K562 (cell line): ENCODE measurements around the gene BLM. TPM values are rescaled to one million over a fixed set of nuclear protein-coding genes. Genes with fewer than 3 reads are reported as not detected.
A peak's percentile ranks its signal among the peaks of the same experiment; 100 is the strongest.

Source experiments
- BCL6 ChIP-seq: fragments of 250-450 bp; sonication (Bioruptor Pico); IDR thresholded peaks from 2 replicates; pipeline ENCODE4 v1.4.0; 2020
- BRD9 ChIP-seq: fragments of 450-650 bp; IDR thresholded peaks from 2 replicates; pipeline ENCODE4 v1.6.1; 2018; ENCODE audit warnings: low read depth; ENCODE audit not compliant: partially characterized antibody
- CHD2 ChIP-seq: IDR thresholded peaks from 2 replicates; pipeline ENCODE4 v1.6.1; 2011; ENCODE audit warnings: low read depth, low read length
- CHD4 ChIP-seq: fragments of 200-600 bp; sonication (generic); IDR thresholded peaks from 3 replicates; pipeline ENCODE4 v1.6.1; 2012; ENCODE audit warnings: low read depth, mild to moderate bottlenecking, mixed read lengths, low read length, inconsistent platforms; ENCODE audit not compliant: insufficient read depth, insufficient replicate concordance, poor library complexity, severe bottlenecking
- CSDE1 ChIP-seq, 2 experiments: fragments of 450-650 bp; IDR thresholded peaks; 2 replicates each; pipeline ENCODE4 v1.6.1; 2016; ENCODE audit warnings: mild to moderate bottlenecking in 1 of 2
- DMBX1 ChIP-seq: fragments of 250-450 bp; sonication (Bioruptor Pico); IDR thresholded peaks from 2 replicates; pipeline ENCODE4 v1.8.0; 2022; ENCODE audit warnings: inconsistent platforms, mild to moderate bottlenecking, moderate library complexity, borderline replicate concordance
- GATAD2A ChIP-seq: fragments of 450-650 bp; IDR thresholded peaks from 2 replicates; pipeline ENCODE4 v1.6.1; 2017
- HMGN3 ChIP-seq: IDR thresholded peaks from 2 replicates; pipeline ENCODE4 v1.6.1; 2011; ENCODE audit warnings: borderline replicate concordance, low read depth, mild to moderate bottlenecking, mixed read lengths, low read length; ENCODE audit not compliant: insufficient read length; ENCODE audit errors: extremely low read depth
- HSF4 ChIP-seq: fragments of 250-450 bp; sonication (Bioruptor Pico); IDR thresholded peaks from 2 replicates; pipeline ENCODE4 v2.1.2; 2022; ENCODE audit warnings: mild to moderate bottlenecking, moderate library complexity, borderline replicate concordance
- ILF3 ChIP-seq: fragments of 450-650 bp; IDR thresholded peaks from 2 replicates; pipeline ENCODE4 v1.6.1; 2018; ENCODE audit warnings: antibody characterized with exemption, mild to moderate bottlenecking, moderate library complexity, borderline replicate concordance
- L3MBTL2 ChIP-seq: fragments of 450-650 bp; IDR thresholded peaks from 2 replicates; pipeline ENCODE4 v1.6.1; 2016; ENCODE audit warnings: mild to moderate bottlenecking, moderate library complexity
- NONO ChIP-seq, 2 experiments: fragments of 200-400 bp in 1 of 2; fragments of 450-650 bp in 1 of 2; formaldehyde crosslinking in 1 of 2; IDR thresholded peaks; 2 replicates each; pipeline ENCODE4 v1.6.1; 2017; ENCODE audit warnings: low read depth in 2 of 2, mild to moderate bottlenecking in 2 of 2, moderate library complexity in 2 of 2, low read length in 1 of 2
- NR1H2 ChIP-seq: sonication (generic); formaldehyde crosslinking; IDR thresholded peaks from 2 replicates; pipeline ENCODE4 v1.4.0; 2020; ENCODE audit warnings: mild to moderate bottlenecking, missing genetic modification reagents
- PHF8 ChIP-seq: fragments of 200-600 bp; sonication (generic); IDR thresholded peaks from 2 replicates; pipeline ENCODE4 v1.6.1; 2012; ENCODE audit warnings: mixed run types, mild to moderate bottlenecking, inconsistent platforms, low read length, moderate library complexity, borderline replicate concordance
- SRF ChIP-seq, 2 experiments: fragments of 250-450, 450-650 bp in 1 of 2; sonication (Bioruptor Pico) in 1 of 2; sonication (generic) in 1 of 2; formaldehyde crosslinking; IDR thresholded peaks; 2 replicates each; pipeline versions ENCODE4 v1.5.0 to v1.5.1; 2020 to 2022; ENCODE audit warnings: mild to moderate bottlenecking in 1 of 2, missing genetic modification reagents in 1 of 2
- XRCC3 ChIP-seq: fragments of 450-650 bp; IDR thresholded peaks from 2 replicates; pipeline ENCODE4 v1.6.1; 2017; ENCODE audit warnings: mild to moderate bottlenecking, moderate library complexity
- ZNF551 ChIP-seq: fragments of 250-450 bp; sonication (Bioruptor Pico); IDR thresholded peaks from 2 replicates; pipeline ENCODE4 v1.5.0; 2021; ENCODE audit warnings: mild to moderate bottlenecking, moderate library complexity
- ZNF695 ChIP-seq: fragments of 450-650 bp; formaldehyde crosslinking; IDR thresholded peaks from 2 replicates; pipeline ENCODE4 v1.4.0; 2020; ENCODE audit warnings: mild to moderate bottlenecking, moderate library complexity
- ZNF75A ChIP-seq: fragments of 450-650 bp; formaldehyde crosslinking; IDR thresholded peaks from 2 replicates; pipeline ENCODE4 v1.4.0; 2020; ENCODE audit warnings: mild to moderate bottlenecking
- polyA plus RNA-seq, 8 experiments: library from polyadenylated mRNA; depleted of rRNA in 4 of 8; stranded (reverse) in 5 of 8; unstranded in 3 of 8; fragments of >200 nt; fragmentation: Nextera tagmentation in 2 of 8; fragmentation: Illumina TruSeq in 1 of 8; extraction: Ambion mirVana in 2 of 8; extraction: Trizol in 1 of 8; gene quantifications; 2 replicates each; pipeline versions ENCODE4 v1.2.1 to v1.2.3, GENCODE V29; 2011 to 2014; ENCODE audit warnings: inconsistent platforms in 1 of 8, missing spikeins in 1 of 8
- total RNA-seq, 7 experiments: library from RNA; depleted of rRNA in 6 of 7; stranded (reverse); fragments of >200 nt in 6 of 7; fragmentation: Illumina TruSeq in 2 of 7; extraction: Trizol in 2 of 7; gene quantifications; 2 replicates each; pipeline versions ENCODE4 v1.2.1 to v1.2.3, GENCODE V29; 2011 to 2021; ENCODE audit warnings: low replicate concordance in 1 of 7
- TF ChIP-seq, protein P1 (sequence below): fragments of 450-650 bp; formaldehyde crosslinking; IDR thresholded peaks from 2 replicates; pipeline ENCODE4 v1.4.0; 2022; ENCODE audit warnings: missing genetic modification characterization
- TF ChIP-seq, protein P2 (sequence below): sonication (generic); formaldehyde crosslinking; IDR thresholded peaks from 2 replicates; pipeline ENCODE4 v1.8.1; 2023; ENCODE audit warnings: mild to moderate bottlenecking, missing genetic modification reagents
- TF ChIP-seq, protein P3 (sequence below), 3 experiments: IDR thresholded peaks in 2 of 3; conservative IDR thresholded peaks in 1 of 3; 2 replicates each; pipeline ENCODE4 v1.5.1; 2011 to 2012; ENCODE audit warnings: low read length in 3 of 3, mild to moderate bottlenecking in 3 of 3, control low read depth in 2 of 3, improper control_type of control experiment in 1 of 3, inconsistent platforms in 1 of 3, low read depth in 1 of 3, mixed read lengths in 1 of 3, moderate library complexity in 1 of 3; ENCODE audit not compliant: insufficient read depth in 2 of 3

BLM gene
- total and polyA plus RNA-seq, 9 of the 15 experiments (the other 6 are each of a cell fraction or from before 2014, with no cell fraction given) = 21.0 to 56.0 (median 43.9) TPM

DNA sequence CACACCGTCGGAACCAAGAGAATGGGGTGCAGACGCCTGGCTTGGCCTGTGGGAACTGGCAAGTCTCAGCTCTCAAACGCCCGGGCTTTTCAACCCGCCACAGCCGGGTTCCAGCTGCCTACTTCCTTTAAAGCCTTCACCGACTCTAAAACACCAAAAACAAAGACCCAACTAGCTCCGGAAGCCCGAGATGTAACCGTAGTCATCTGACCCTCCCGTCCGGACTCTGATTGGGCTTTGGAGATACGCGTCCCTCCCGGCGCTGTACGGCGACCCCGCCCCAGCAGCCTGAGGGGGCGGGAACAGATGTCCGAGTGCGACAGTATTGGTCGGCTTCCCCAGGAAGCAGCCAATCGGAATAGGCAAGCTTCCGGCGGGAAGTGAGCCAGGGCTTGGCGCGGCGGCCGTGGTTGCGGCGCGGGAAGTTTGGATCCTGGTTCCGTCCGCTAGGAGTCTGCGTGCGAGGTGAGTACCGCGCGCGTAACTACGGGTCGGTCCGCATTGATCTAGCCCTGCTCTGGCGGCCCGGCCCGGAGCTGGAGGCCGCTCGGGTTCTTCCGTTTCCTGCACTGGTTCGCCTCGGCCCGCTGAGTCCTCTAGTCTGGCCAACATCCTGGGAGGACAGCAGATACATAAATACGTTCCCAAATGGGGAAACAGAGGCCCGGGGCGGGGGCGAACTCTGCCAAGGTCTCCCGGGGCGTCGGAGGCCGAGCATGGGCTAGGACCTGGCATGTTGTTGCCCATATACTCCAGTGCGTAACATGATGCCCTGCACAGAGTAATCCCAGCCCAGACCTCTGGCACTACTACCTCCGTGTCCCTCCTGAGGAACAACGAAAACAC lies at the start of gene BLM (continued):
- TF ChIP-seq ZNF75A (CRISPR knock-in tag) = no peak
- TF ChIP-seq L3MBTL2 = peak; percentile 92
- TF ChIP-seq, protein P1, sequence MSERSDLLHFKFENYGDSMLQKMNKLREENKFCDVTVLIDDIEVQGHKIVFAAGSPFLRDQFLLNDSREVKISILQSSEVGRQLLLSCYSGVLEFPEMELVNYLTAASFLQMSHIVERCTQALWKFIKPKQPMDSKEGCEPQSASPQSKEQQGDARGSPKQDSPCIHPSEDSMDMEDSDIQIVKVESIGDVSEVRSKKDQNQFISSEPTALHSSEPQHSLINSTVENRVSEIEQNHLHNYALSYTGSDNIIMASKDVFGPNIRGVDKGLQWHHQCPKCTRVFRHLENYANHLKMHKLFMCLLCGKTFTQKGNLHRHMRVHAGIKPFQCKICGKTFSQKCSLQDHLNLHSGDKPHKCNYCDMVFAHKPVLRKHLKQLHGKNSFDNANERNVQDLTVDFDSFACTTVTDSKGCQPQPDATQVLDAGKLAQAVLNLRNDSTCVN = no peak
- no peak for TF ChIP-seq BCL6 (CRISPR knock-in tag)
- TF ChIP-seq SRF (CRISPR knock-in tag; IDR thresholded peaks at IDR 0.05) = peak in 1 of 2 experiments; percentile 67; a peak in 1 of 4 replicates
- no peak for TF ChIP-seq CHD4
- TF ChIP-seq BRD9 = peak; percentile 16
- no peak for TF ChIP-seq NONO (IDR thresholded peaks at IDR 0.05; ENCODE audit: low read depth in 2 of 2, low read length in 1 of 2)
- no peak for TF ChIP-seq NR1H2 (CRISPR knock-in tag)
- no peak for TF ChIP-seq ILF3
- peak; percentile 90 for TF ChIP-seq PHF8
- peak; percentile 58; the same call in 1 of the 2 replicates for TF ChIP-seq DMBX1 (CRISPR knock-in tag)
- TF ChIP-seq XRCC3 = no peak
- no peak for TF ChIP-seq HSF4 (CRISPR knock-in tag)
- TF ChIP-seq GATAD2A = 0 out of 2 replicates have a peak, but pooled peaks have one; percentile 44
- TF ChIP-seq, protein P2, sequence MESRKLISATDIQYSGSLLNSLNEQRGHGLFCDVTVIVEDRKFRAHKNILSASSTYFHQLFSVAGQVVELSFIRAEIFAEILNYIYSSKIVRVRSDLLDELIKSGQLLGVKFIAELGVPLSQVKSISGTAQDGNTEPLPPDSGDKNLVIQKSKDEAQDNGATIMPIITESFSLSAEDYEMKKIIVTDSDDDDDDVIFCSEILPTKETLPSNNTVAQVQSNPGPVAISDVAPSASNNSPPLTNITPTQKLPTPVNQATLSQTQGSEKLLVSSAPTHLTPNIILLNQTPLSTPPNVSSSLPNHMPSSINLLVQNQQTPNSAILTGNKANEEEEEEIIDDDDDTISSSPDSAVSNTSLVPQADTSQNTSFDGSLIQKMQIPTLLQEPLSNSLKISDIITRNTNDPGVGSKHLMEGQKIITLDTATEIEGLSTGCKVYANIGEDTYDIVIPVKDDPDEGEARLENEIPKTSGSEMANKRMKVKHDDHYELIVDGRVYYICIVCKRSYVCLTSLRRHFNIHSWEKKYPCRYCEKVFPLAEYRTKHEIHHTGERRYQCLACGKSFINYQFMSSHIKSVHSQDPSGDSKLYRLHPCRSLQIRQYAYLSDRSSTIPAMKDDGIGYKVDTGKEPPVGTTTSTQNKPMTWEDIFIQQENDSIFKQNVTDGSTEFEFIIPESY (CRISPR knock-in tag) = 0 out of 2 replicates have a peak, but pooled peaks have one; percentile 3
- no peak for TF ChIP-seq ZNF551 (CRISPR knock-in tag)
- TF ChIP-seq ZNF695 (CRISPR knock-in tag) = no peak
- TF ChIP-seq HMGN3 = peak; percentile 57
- TF ChIP-seq CSDE1 (IDR thresholded peaks at IDR 0.05) = no peak; a peak in 1 of 4 replicates
- TF ChIP-seq CHD2 = peak; percentile 51; the same call in 1 of the 2 replicates
- TF ChIP-seq, protein P3, sequence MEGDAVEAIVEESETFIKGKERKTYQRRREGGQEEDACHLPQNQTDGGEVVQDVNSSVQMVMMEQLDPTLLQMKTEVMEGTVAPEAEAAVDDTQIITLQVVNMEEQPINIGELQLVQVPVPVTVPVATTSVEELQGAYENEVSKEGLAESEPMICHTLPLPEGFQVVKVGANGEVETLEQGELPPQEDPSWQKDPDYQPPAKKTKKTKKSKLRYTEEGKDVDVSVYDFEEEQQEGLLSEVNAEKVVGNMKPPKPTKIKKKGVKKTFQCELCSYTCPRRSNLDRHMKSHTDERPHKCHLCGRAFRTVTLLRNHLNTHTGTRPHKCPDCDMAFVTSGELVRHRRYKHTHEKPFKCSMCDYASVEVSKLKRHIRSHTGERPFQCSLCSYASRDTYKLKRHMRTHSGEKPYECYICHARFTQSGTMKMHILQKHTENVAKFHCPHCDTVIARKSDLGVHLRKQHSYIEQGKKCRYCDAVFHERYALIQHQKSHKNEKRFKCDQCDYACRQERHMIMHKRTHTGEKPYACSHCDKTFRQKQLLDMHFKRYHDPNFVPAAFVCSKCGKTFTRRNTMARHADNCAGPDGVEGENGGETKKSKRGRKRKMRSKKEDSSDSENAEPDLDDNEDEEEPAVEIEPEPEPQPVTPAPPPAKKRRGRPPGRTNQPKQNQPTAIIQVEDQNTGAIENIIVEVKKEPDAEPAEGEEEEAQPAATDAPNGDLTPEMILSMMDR (IDR thresholded peaks at IDR 0.05 in 2 of 3, conservative IDR thresholded peaks at IDR 0.05 in 1 of 3; ENCODE audit: insufficient read depth in 2 of 3, low read depth in 1 of 3, low read length in 3 of 3) = peak; percentile 23 to 41 (median 38); a peak in 3 of 6 replicates
